SHP77 (cell line): Measurements from ENCODE around the gene NUTM2G.
"Not testable (repeated sequence)": the region's sequence is repeated elsewhere in the genome, so short reads cannot be mapped to it uniquely, and the experiment has no call there.

Experiments used
- DNase-seq, 2 experiments: peaks; one replicate each; lab custom pipeline; 2025; lab: John Stamatoyannopoulos, UW

The NUTM2G gene

GRCh38 chr9:96949346-96949745, 20.7 kb downstream of the NUTM2G start:
- DNase-seq = not testable (repeated sequence)

GRCh38 chr9:96950539-96950938, 21.9 kb downstream of the NUTM2G start:
- DNase-seq = not testable (repeated sequence)

GRCh38 chr9:96967591-96967990, 38.9 kb downstream of the NUTM2G start:
- DNase-seq = not testable (repeated sequence)

DNA sequence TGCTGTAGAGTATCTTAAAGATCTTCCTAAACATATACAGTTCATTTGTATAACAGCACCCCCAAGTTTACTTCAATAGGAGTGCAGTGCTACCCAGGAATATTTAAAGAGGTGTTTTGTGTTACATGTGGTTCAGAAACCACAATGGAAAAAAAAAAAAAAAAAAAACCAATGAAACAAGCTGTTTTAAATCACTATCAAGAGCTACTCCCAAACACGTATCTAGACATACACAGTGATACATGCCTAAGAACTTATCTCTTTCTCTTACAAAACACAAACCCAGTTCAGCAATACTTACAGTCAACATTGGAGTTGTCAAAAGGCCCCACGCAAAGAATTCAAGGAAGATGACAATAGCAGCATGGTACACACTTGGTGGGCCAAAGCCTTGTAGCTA, 43.9 kb downstream of the NUTM2G start:
- DNase-seq = not testable (repeated sequence)

DNA sequence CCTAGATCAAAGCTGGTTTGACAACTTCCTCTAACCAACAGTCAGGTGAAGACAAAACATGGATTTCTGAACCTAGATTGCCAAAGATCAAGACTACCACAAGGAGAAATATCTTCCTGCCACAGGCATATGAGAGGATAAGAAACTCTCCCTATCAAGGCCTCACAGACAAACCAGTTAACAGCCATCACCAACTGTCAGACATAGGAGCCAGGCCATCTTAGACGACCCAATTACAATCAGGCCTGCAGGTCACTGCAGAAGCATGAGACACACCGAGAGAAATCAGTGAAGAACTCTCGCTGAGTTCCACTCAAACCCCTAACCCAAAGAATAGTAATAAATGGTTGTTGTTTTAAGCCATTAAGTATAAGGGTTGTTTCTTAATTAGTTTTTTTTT, 45.4 kb downstream of the NUTM2G start:
- DNase-seq = not testable (repeated sequence)

DNA sequence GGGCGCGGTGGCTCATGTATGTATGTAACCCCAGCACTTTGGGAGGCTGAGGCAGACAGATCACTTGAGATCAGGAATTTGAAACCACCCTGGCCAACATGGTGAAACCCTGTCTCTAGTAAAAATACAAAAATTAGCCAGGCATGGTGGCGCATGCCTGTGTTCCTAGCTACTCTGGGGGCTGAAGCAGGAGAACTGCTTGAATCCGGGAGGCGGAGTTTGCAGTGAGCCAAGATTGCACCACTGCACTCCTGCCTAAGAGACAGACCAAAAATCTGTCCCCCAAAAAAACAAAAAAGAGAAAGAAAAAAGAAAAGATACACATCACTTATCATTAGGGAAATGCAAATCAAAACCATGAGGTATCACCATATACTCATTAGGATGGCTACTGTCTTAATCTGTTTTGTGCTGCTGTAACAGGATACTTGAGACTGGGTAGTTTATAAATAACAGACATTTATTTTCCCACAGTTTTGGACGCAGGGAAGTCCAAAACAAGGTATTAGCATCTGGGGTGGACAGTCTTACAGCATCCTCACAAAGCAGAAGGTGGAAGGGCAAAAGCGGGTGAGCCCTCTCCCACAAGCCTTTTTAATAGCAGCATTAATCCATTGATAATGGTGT, 55.0 kb downstream of the NUTM2G start:
- not testable (repeated sequence) for DNase-seq

- not testable (repeated sequence) for DNase-seq
Measured at GRCh38 chr9:96984139-96984538, 55.5 kb downstream of the NUTM2G start.

GRCh38 chr9:96984887-96985286, 56.2 kb downstream of the NUTM2G start:
- not testable (repeated sequence) for DNase-seq
